ENCODE measurements around the gene FCGR3A.
"Not testable (repeated sequence)": the region's sequence is repeated elsewhere in the genome, so short reads cannot be mapped to it uniquely, and the experiment has no call there.

DNA sequence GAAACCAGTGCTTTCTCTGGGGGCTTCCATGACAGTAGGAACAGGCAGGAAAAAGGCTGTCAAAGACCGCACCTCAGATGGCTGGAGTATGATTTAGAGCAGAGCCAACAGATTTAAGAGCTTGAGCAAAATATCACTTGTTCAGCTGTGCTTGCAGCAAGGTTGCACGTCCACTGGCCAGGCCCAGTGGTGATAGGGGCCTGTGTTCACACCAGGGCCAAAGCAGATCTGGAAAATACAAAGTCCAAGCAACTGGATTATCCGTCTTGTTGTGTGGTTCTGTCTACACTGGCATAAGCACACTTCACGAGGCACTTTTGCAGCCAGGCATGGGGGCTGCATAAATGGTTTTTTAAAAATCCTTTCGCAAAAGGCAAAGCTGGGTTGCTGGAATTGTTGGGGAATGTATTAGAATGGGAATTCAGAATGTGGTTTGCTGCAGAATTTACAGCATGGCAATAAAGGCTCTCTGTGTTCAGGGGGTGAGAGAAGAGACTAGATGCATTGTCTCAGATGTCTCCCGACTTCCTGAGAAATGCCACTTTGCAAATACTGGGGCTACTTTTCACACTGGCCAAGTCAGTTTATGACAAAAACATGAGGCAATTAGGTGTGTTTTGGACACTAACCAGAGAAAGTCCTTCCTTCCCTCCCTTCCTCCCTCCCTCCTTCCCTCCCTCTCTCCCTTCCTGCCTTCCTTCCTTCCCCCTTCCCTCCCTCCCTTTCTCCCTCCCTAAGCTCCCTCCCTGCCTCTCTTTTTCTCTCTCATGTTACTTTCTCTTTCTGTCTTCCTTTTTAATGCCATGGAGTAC, 36.8 kb downstream of the FCGR3A start:
- TF ChIP-seq POLR2A (IDR thresholded peaks at IDR 0.05; ENCODE audit: extremely low read depth, insufficient read length); MYC (IDR thresholded peaks at IDR 0.05; ENCODE audit: low read depth, low read length); CTCF (IDR thresholded peaks at IDR 0.05; ENCODE audit: low read depth, low read length): not testable (repeated sequence)
- TF ChIP-seq, protein P1, sequence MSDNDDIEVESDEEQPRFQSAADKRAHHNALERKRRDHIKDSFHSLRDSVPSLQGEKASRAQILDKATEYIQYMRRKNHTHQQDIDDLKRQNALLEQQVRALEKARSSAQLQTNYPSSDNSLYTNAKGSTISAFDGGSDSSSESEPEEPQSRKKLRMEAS (IDR thresholded peaks at IDR 0.05; ENCODE audit: low read depth, low read length): not testable (repeated sequence)

Data from NB4 (cell line).